ENCODE data around the gene GNG8. TPM values are rescaled to one million over a fixed set of nuclear protein-coding genes. Genes with fewer than 3 reads are reported as not detected.
A peak's percentile ranks its signal among the peaks of the same experiment; 100 is the strongest.

GNG8 gene
- total and polyA plus RNA-seq, 2 experiments from 2014 or later, result 4.6 TPM; not detected in 1

GRCh38 chr19:46654621-46655152 is 18.7 kb upstream of the GNG8 start:
- peaks cover 19% of the 10 kb centered on the region for H3K27me3 ChIP-seq
- 44% methylated on average over 13 of the region's 16 CpGs for WGBS (ENCODE audit: low lambda C conversion rate, missing lambda C conversion rate)

GRCh38 chr19:46650445-46650844 is 14.4 kb upstream of the GNG8 start:
- Histone ChIP-seq H3K27me3 (peaks cover 24% of the 10 kb centered on the region), H3K27ac (no peak overlapping the region), H2AFZ (no peak overlapping the region), H3K4me1 (ENCODE audit: insufficient read depth) (no peaks in the 10 kb centered on the region), H4K20me1 (ENCODE audit: insufficient read depth, poor library complexity, severe bottlenecking) (no peaks in the 10 kb centered on the region), H3K9me3 (ENCODE audit: low read depth) (no peaks in the 10 kb centered on the region), H3K36me3 (replicated peaks; ENCODE audit: insufficient read depth, low read depth) (no peaks in the 10 kb centered on the region), H3K4me2 (no peak overlapping the region), H3K9me2 (replicated peaks; ENCODE audit: insufficient read depth) (no peaks in the 10 kb centered on the region), H3K79me2 (peaks cover 8% of the 10 kb centered on the region), H3K4me3 (no peak overlapping the region)
- no peak for TF ChIP-seq EZH2phosphoT487 (IDR thresholded peaks at IDR 0.05; ENCODE audit: low read depth, severe bottlenecking, unreplicated experiment)
- TF ChIP-seq EZH2 (IDR thresholded peaks at IDR 0.05; ENCODE audit: borderline replicate concordance), result no peak
- no peak for TF ChIP-seq CTCF (IDR thresholded peaks at IDR 0.05; ENCODE audit: poor library complexity)
- DNase-seq (ENCODE audit: low spot score), result no peak
- WGBS (ENCODE audit: low lambda C conversion rate, missing lambda C conversion rate), result 84% methylated on average over 7 of the region's 7 CpGs

More at GRCh38 chr19:46654621-46655152, 18.7 kb upstream of the GNG8 start:
- Histone ChIP-seq H3K9me3 (ENCODE audit: low read depth) (no peaks in the 10 kb centered on the region), H4K20me1 (ENCODE audit: insufficient read depth, poor library complexity, severe bottlenecking) (no peaks in the 10 kb centered on the region), H3K27ac (peak overlapping the region; percentile 48), H3K36me3 (replicated peaks; ENCODE audit: insufficient read depth, low read depth) (no peaks in the 10 kb centered on the region), H3K4me1 (ENCODE audit: insufficient read depth) (no peaks in the 10 kb centered on the region), H3K79me2 (peaks cover 39% of the 10 kb centered on the region), H2AFZ (no peak overlapping the region), H3K4me2 (peak overlapping the region; percentile 1), H3K4me3 (no peak overlapping the region), H3K9me2 (replicated peaks; ENCODE audit: insufficient read depth) (no peaks in the 10 kb centered on the region)
- no peak for DNase-seq (ENCODE audit: low spot score)
- TF ChIP-seq CTCF (IDR thresholded peaks at IDR 0.05; ENCODE audit: poor library complexity) (no peak), EZH2 (IDR thresholded peaks at IDR 0.05; ENCODE audit: borderline replicate concordance) (no peak), EZH2phosphoT487 (IDR thresholded peaks at IDR 0.05; ENCODE audit: low read depth, severe bottlenecking, unreplicated experiment) (no peak)

GRCh38 chr19:46648961-46649960 is 13.3 kb upstream of the GNG8 start:
- Histone ChIP-seq H3K79me2 (peaks cover 5% of the 10 kb centered on the region), H3K4me2 (no peak overlapping the region), H3K27me3 (peaks cover 24% of the 10 kb centered on the region), H2AFZ (no peak overlapping the region), H3K36me3 (replicated peaks; ENCODE audit: insufficient read depth, low read depth) (no peaks in the 10 kb centered on the region), H3K27ac (no peak overlapping the region), H3K4me3 (no peak overlapping the region), H3K4me1 (ENCODE audit: insufficient read depth) (no peaks in the 10 kb centered on the region), H3K9me3 (ENCODE audit: low read depth) (no peaks in the 10 kb centered on the region), H3K9me2 (replicated peaks; ENCODE audit: insufficient read depth) (no peaks in the 10 kb centered on the region), H4K20me1 (ENCODE audit: insufficient read depth, poor library complexity, severe bottlenecking) (no peaks in the 10 kb centered on the region)
- WGBS (ENCODE audit: low lambda C conversion rate, missing lambda C conversion rate), result 50% methylated on average over 42 of the region's 144 CpGs
- TF ChIP-seq EZH2 (IDR thresholded peaks at IDR 0.05; ENCODE audit: borderline replicate concordance) (peak; percentile 47), EZH2phosphoT487 (IDR thresholded peaks at IDR 0.05; ENCODE audit: low read depth, severe bottlenecking, unreplicated experiment) (no peak)
- DNase-seq (ENCODE audit: low spot score), result no peak

All from hepatocyte (in vitro differentiated cells).